Stimulated activated CD4-positive, alpha-beta T cell treated with anti-CD3 and anti-CD28 coated beads, Interleukin-1b, Interleukin-23, amount 100 ng/mL, for 4 hours (primary cell): ENCODE results near the gene ANXA11.

Experiments
- DNase-seq, 2 donors: peaks; one replicate each; pipeline ENCODE4 v3.0.0-alpha.2; 2020; ENCODE audit warnings: low read depth in 2 of 2

ANXA11 gene

DNA sequence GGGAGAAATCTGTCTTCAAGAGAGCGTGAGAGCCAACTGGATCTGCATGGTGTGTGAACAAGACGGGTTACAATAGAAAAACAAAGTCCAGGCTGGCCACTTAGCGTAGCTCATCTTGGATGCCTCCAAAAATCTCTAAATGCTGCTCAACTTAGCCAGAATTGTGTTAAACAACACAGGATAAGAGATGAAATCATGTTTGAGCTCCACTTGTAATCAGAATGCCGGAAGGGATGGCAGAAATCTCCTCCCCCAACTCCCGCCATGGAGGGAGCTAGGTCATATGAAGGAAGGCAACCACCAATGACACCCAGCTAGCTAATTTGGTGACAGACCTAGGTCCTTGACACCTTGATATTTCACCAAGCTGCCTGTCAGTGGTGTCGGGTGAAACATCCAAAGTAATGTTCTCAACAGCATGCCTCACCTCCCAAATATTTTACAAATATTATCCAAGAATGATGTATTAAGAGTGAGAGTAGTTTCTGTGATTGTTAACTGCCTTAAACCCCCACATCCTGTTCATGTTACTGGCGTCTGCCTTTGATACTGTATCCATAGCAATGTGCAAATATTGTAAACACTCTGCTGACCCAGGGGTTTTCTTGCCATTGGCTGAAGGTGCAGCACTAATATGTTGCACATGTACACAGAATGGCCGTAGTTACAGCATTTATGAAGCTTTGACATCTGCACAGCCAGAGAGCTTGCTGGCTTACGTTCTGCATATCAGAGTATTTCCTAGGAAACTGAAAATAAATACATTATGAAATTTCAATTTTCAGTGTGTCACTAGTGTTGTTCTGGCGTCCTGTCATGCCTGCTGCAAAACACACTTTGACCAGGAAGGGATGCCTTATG lies 101.0 kb downstream of the ANXA11 start:
- no peak for DNase-seq
